Stimulated activated CD8-positive, alpha-beta memory T cell treated with anti-CD3 and anti-CD28 coated beads, Interleukin-7, amount 100 ng/mL, for 48 hours (primary cell): ENCODE data around the gene ARHGAP25.

Source experiments
- DNase-seq, 2 donors: peaks; one replicate each; pipeline ENCODE4 v3.0.0-alpha.2; 2020; ENCODE audit warnings: low read depth in 1 of 2; ENCODE audit errors: extremely low read depth in 1 of 2

Gene ARHGAP25

GRCh38 chr2:68764806-68765311 lies 30.2 kb downstream of the ARHGAP25 start:
- no peak for DNase-seq

- DNase-seq = no peak
Measured at GRCh38 chr2:68765739-68766375, 31.2 kb downstream of the ARHGAP25 start.

- peak in 1 of 2 donors; percentile 65 for DNase-seq
Measured at GRCh38 chr2:68766376-68766845, 31.8 kb downstream of the ARHGAP25 start.

- DNase-seq = no peak
Measured at GRCh38 chr2:68767031-68767961, 32.7 kb downstream of the ARHGAP25 start.

GRCh38 chr2:68767996-68768395 lies 33.4 kb downstream of the ARHGAP25 start:
- no peak for DNase-seq

- no peak for DNase-seq
Measured at GRCh38 chr2:68768461-68768860, 33.9 kb downstream of the ARHGAP25 start.

- no peak for DNase-seq
Measured at GRCh38 chr2:68768951-68769350, 34.3 kb downstream of the ARHGAP25 start.

- DNase-seq = no peak
Measured at GRCh38 chr2:68769586-68770270, 35.1 kb downstream of the ARHGAP25 start.

GRCh38 chr2:68770271-68771111 lies 35.9 kb downstream of the ARHGAP25 start:
- DNase-seq = no peak

- no peak for DNase-seq
Measured at GRCh38 chr2:68771211-68771751, 36.7 kb downstream of the ARHGAP25 start.

- DNase-seq = no peak
Measured at GRCh38 chr2:68772109-68772508, 37.5 kb downstream of the ARHGAP25 start.

GRCh38 chr2:68774569-68775271 lies 40.1 kb downstream of the ARHGAP25 start:
- peak; percentile 55 to 67 for DNase-seq

GRCh38 chr2:68775272-68775842 lies 40.7 kb downstream of the ARHGAP25 start:
- no peak for DNase-seq

GRCh38 chr2:68776124-68776523 lies 41.5 kb downstream of the ARHGAP25 start:
- no peak for DNase-seq

GRCh38 chr2:68779595-68779994 lies 45.0 kb downstream of the ARHGAP25 start:
- no peak for DNase-seq

GRCh38 chr2:68784188-68784587 lies 49.6 kb downstream of the ARHGAP25 start:
- DNase-seq = no peak

GRCh38 chr2:68784915-68785314 lies 50.3 kb downstream of the ARHGAP25 start:
- no peak for DNase-seq

- DNase-seq = no peak
Measured at GRCh38 chr2:68787356-68787755, 52.7 kb downstream of the ARHGAP25 start.

GRCh38 chr2:68789603-68790002 lies 55.0 kb downstream of the ARHGAP25 start:
- peak in 1 of 2 donors; percentile 59 for DNase-seq
